Endodermal cell (in vitro differentiated cells): ENCODE measurements around the gene SYT8. TPM values are rescaled to one million over a fixed set of nuclear protein-coding genes. Genes with fewer than 3 reads are reported as not detected.
A peak's percentile ranks its signal among the peaks of the same experiment; 100 is the strongest.

Experiments used
- DNase-seq: peaks from one replicate; pipeline ENCODE4 v3.0.0-alpha.2; 2017
- H3K27ac ChIP-seq: 2 replicates; pipeline ENCODE4 v1.5.1; 2013; ENCODE audit warnings: mild to moderate bottlenecking, low read depth, low read length, moderate library complexity
- H3K27me3 ChIP-seq: 2 replicates; pipeline ENCODE4 v1.6.1; 2013; ENCODE audit warnings: mild to moderate bottlenecking, low read length, moderate library complexity; ENCODE audit not compliant: insufficient read depth, control insufficient read depth, poor library complexity, severe bottlenecking
- H3K36me3 ChIP-seq: 2 replicates; pipeline ENCODE4 v1.7.0; 2013; ENCODE audit warnings: mild to moderate bottlenecking, low read length, moderate library complexity; ENCODE audit not compliant: control insufficient read depth, insufficient read depth
- H3K4me1 ChIP-seq: one replicate; pipeline ENCODE4 v1.7.0; 2013; ENCODE audit warnings: low read length; ENCODE audit not compliant: control insufficient read depth, insufficient read depth
- H3K4me3 ChIP-seq: 2 replicates; pipeline ENCODE4 v1.5.1; 2013; ENCODE audit warnings: mild to moderate bottlenecking, low read length, moderate library complexity
- H3K9ac ChIP-seq: 2 replicates; pipeline ENCODE4 v1.6.1; 2013; ENCODE audit warnings: mild to moderate bottlenecking, low read length, moderate library complexity; ENCODE audit not compliant: poor library complexity, severe bottlenecking; ENCODE audit errors: extremely low read depth
- H3K9me3 ChIP-seq: 2 replicates; pipeline ENCODE4 v1.6.1; 2013; ENCODE audit warnings: mild to moderate bottlenecking, low read length, moderate library complexity; ENCODE audit not compliant: control insufficient read depth
- H3K27ac Mint-ChIP-seq: 2 replicates; pipeline ENCODE4 v1.8.0; 2020; ENCODE audit warnings: mixed read lengths
- H3K27me3 Mint-ChIP-seq: 2 replicates; pipeline ENCODE4 v1.8.0; 2021; ENCODE audit warnings: mild to moderate bottlenecking, mixed read lengths; ENCODE audit not compliant: insufficient read depth
- H3K36me3 Mint-ChIP-seq: 2 replicates; pipeline ENCODE4 v1.8.0; 2020; ENCODE audit warnings: low read depth, mixed read lengths
- H3K4me1 Mint-ChIP-seq: 2 replicates; pipeline ENCODE4 v1.8.0; 2020; ENCODE audit warnings: mixed read lengths
- H3K4me3 Mint-ChIP-seq: 2 replicates; pipeline ENCODE4 v1.8.0; 2020; ENCODE audit warnings: mild to moderate bottlenecking, moderate library complexity, mixed read lengths
- H3K9me3 Mint-ChIP-seq: 2 replicates; pipeline ENCODE4 v1.8.0; 2020; ENCODE audit warnings: mild to moderate bottlenecking, mixed read lengths
- WGBS, 2 experiments: methylation state at CpG; one replicate each; pipeline versions ENCODE4 v1.1.5 to v1.1.7; 2013; ENCODE audit warnings: missing lambda C conversion rate in 2 of 2, mixed read lengths in 1 of 2; ENCODE audit not compliant: insufficient coverage in 1 of 2, insufficient read length in 1 of 2; 5-methylcytosine and 5-hydroxymethylcytosine counted together
- total RNA-seq, 2 donors: library from RNA; stranded (reverse); fragmentation: NEBNext Ultra II Directional in 1 of 2; extraction: Animal tissue kit (Norgen Biotek cat#: 25700) in 1 of 2; gene quantifications; 2 replicates in 1 of 2; 3 replicates in 1 of 2; pipeline ENCODE4 v1.2.1, GENCODE V29; 2021
- TF ChIP-seq, protein P1 (sequence below): fragments of 200-600 bp; sonication (generic); conservative IDR thresholded peaks from 2 replicates; pipeline ENCODE4 v1.5.0; 2021; ENCODE audit warnings: antibody characterized with exemption, mild to moderate bottlenecking

SYT8 gene
- total RNA-seq, 2 donors from 2014 or later: not detected

DNA sequence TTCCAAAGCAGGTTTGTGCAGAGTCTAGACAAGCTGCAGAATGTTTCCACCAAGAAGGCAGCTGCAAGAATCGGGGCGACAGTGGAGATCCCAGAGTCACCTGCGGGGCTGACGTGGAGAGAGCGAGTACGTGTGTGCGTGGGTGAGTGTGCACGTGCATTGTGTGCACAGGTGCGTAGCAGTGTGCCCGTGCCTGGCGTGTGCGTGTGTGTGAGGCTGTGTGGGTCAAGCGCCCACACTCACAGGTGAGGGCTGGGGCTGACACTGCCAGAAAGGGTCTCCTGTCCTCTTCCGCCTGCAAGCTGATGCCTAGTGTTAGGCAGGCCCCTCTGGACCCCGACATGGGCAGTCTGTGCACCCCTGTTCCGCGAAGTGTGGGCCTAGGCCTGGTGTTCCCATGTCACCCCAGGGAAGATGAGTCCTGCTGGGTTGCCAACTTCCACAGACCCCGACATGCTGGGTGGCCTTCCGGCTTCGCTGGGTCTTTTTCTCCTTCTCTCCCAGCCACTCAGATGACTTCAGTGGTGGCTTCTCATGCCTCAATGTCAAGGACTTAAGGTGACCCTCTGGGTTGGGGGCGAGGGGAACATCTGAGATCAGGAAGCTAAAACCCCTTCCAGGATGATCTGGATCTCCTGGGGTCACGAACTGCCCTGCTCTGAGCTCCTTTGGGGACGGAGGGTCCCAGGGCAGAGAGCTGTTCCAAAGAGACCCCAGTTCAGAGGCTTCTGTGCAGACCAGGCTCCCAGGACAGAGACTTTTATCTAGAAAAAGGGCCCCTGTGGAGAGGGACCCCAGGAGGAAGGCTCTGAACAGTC lies 10.4 kb upstream of the SYT8 start:
- Histone ChIP-seq H3K9ac (no peak overlapping the region), H3K36me3 (no peaks in the 10 kb centered on the region), H3K4me1 (no peaks in the 10 kb centered on the region), H3K27me3 (peaks cover 16% of the 10 kb centered on the region), H3K27ac (no peak overlapping the region), H3K9me3 (no peaks in the 10 kb centered on the region), H3K4me3 (no peak overlapping the region)
- DNase-seq: no peak
- Mint-ChIP-seq H3K27ac (no peak overlapping the region), H3K9me3 (peaks cover 2% of the 10 kb centered on the region), H3K4me1 (no peaks in the 10 kb centered on the region), H3K4me3 (no peak overlapping the region), H3K27me3 (peaks cover 27% of the 10 kb centered on the region), H3K36me3 (no peaks in the 10 kb centered on the region)
- TF ChIP-seq, protein P1, sequence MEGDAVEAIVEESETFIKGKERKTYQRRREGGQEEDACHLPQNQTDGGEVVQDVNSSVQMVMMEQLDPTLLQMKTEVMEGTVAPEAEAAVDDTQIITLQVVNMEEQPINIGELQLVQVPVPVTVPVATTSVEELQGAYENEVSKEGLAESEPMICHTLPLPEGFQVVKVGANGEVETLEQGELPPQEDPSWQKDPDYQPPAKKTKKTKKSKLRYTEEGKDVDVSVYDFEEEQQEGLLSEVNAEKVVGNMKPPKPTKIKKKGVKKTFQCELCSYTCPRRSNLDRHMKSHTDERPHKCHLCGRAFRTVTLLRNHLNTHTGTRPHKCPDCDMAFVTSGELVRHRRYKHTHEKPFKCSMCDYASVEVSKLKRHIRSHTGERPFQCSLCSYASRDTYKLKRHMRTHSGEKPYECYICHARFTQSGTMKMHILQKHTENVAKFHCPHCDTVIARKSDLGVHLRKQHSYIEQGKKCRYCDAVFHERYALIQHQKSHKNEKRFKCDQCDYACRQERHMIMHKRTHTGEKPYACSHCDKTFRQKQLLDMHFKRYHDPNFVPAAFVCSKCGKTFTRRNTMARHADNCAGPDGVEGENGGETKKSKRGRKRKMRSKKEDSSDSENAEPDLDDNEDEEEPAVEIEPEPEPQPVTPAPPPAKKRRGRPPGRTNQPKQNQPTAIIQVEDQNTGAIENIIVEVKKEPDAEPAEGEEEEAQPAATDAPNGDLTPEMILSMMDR: no peak
- WGBS, 2 experiments: 91 to 95% methylated on average over 20 to 23 of the region's 23 CpGs

DNA sequence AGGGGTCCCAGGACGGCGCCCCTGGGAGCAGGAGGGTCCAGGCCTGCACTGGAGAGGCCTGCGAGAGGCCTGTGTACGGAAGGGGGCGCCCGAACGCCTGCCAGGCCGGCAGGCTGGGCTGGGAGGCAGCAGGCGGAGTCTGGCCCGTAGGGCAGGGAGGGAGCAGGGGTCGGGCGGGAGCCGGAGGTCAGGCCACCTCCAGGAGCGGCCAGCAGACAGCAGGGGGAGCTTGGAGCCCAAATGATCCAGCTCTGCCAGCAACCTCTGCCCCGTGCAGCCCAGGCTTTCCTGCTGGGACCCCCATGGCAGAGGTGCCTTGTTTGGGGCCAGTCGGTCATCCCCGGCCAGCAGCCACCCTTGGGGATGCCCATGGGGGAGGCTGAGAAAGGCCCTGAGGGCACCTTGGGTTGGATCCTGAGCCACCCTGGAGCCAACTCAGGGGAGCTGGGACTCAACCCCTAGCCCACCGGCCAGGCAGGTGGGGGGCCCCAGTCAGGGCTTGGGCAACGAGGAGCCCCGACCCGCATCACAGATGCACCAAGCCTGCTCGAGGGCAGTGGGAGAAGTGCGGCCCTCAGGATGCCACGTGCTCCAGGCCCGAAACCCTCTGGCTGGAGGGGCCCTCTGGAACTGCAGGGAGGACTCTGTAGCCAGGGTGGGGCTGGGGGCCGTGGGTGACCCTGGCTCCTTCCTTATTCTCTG lies 9.6 kb upstream of the SYT8 start:
- Histone ChIP-seq H3K4me1 (no peaks in the 10 kb centered on the region), H3K9me3 (no peaks in the 10 kb centered on the region), H3K4me3 (no peak overlapping the region), H3K27me3 (peaks cover 23% of the 10 kb centered on the region), H3K27ac (no peak overlapping the region), H3K36me3 (no peaks in the 10 kb centered on the region), H3K9ac (no peak overlapping the region)
- Mint-ChIP-seq H3K27me3 (peaks cover 26% of the 10 kb centered on the region), H3K4me3 (no peak overlapping the region), H3K36me3 (no peaks in the 10 kb centered on the region), H3K9me3 (no peaks in the 10 kb centered on the region), H3K4me1 (no peaks in the 10 kb centered on the region), H3K27ac (no peak overlapping the region)
- WGBS, 2 experiments: 41% methylated on average over 13 to 26 of the region's 26 CpGs
- TF ChIP-seq, protein P1: peak; percentile 94
- DNase-seq: peak; percentile 97

DNA sequence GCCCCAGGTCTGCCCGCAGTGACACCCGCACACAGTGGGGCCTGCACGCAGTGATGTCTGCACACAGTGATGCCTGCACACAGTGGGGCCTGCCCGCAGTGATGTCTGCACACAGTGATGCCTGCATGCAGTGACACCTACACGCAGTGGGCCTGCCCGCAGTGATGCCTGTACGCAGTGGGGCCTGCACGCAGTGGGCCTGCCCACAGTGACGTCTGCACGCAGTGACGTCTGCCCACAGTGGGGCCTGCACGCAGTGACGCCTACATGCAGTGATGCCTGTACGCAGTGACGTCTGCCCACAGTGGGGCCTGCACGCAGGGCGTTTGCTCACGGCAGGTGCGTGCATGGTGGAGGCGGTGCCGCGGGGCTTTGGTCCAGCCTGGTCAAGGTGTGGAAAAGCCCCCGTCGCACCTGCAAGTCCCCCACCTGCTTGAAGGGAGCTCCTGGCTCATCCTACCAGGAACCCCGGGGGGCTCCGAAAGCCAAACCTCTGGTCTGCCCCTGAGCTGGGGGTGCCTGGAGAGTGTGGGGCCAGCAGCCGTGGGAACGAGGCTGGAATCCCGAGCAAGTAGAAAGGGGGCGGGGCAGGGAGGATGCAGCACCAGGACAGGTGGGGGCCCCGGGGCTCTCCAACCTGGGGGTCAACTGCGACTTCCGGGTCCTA lies 8.9 kb upstream of the SYT8 start:
- H3K36me3 Mint-ChIP-seq: no peaks in the 10 kb centered on the region
- no peaks in the 10 kb centered on the region for H3K36me3 ChIP-seq
- no peaks in the 10 kb centered on the region for H3K9me3 ChIP-seq
- DNase-seq: peak; percentile 39
- H3K27me3 Mint-ChIP-seq: peaks cover 28% of the 10 kb centered on the region
- H3K27ac Mint-ChIP-seq: no peak overlapping the region
- H3K27ac ChIP-seq: no peak overlapping the region
- H3K4me1 ChIP-seq: no peaks in the 10 kb centered on the region
- no peak overlapping the region for H3K9ac ChIP-seq
- H3K27me3 ChIP-seq: peaks cover 23% of the 10 kb centered on the region
- H3K4me1 Mint-ChIP-seq: no peaks in the 10 kb centered on the region
- no peaks in the 10 kb centered on the region for H3K9me3 Mint-ChIP-seq
- WGBS, 2 experiments: 94% methylated on average over 16 to 33 of the region's 33 CpGs
- TF ChIP-seq, protein P1: no peak
- H3K4me3 ChIP-seq: no peak overlapping the region
- no peak overlapping the region for H3K4me3 Mint-ChIP-seq
